NB4 (cell line): ENCODE data around the gene TMEM30B.

Experiments used
- CTCF ChIP-seq: IDR thresholded peaks from one replicate; pipeline ENCODE4 v1.5.1; 2012; ENCODE audit warnings: low read depth, low read length
- MAX ChIP-seq: IDR thresholded peaks from 2 replicates; pipeline ENCODE4 v1.6.1; 2011; ENCODE audit warnings: low read depth, low read length
- MYC ChIP-seq: IDR thresholded peaks from 2 replicates; pipeline ENCODE4 v1.6.1; 2011; ENCODE audit warnings: low read depth, low read length
- POLR2A ChIP-seq: IDR thresholded peaks from 2 replicates; pipeline ENCODE4 v1.6.1; 2011; ENCODE audit warnings: mild to moderate bottlenecking; ENCODE audit not compliant: insufficient read length; ENCODE audit errors: extremely low read depth

- TF ChIP-seq CTCF, result no peak
- TF ChIP-seq POLR2A, result no peak
- TF ChIP-seq MAX, result no peak
- TF ChIP-seq MYC, result no peak
These were observed 49.4 kb upstream of the TMEM30B start for GRCh38 chr14:61330511-61330910.
